Tibial artery (tissue), 4 donors: ENCODE results near the gene CEBPE.
A peak's percentile ranks its signal among the peaks of the same experiment; 100 is the strongest.

Experiments
- DNase-seq, 2 donors: peaks; one replicate each; pipeline ENCODE4 v3.0.0-alpha.2; 2019
- H3K27ac ChIP-seq, 2 donors: fragments of 200-600 bp; sonication (generic) in 1 of 2; 1 replicate in 1 of 2; 2 replicates in 1 of 2; pipeline ENCODE4 v1.5.1; 2018 to 2019; ENCODE audit warnings: mild to moderate bottlenecking in 1 of 2
- H3K27me3 ChIP-seq, 2 donors: fragments of 200-600 bp; sonication (generic) in 1 of 2; one replicate each; pipeline versions ENCODE4 v1.5.1 to v1.6.0; 2016 to 2019
- H3K36me3 ChIP-seq, 3 donors: fragments of 200-600 bp; sonication (generic) in 2 of 3; one replicate each; pipeline ENCODE4 v1.5.1; 2016 to 2019; ENCODE audit warnings: mild to moderate bottlenecking in 2 of 3
- H3K4me1 ChIP-seq, 4 donors: fragments of 200-600 bp; sonication (generic) in 2 of 4; 1 replicate in 3 of 4; 2 replicates in 1 of 4; pipeline ENCODE4 v1.5.1; 2016 to 2019
- H3K4me3 ChIP-seq, 2 donors: fragments of 200-600 bp; sonication (generic) in 1 of 2; 1 replicate in 1 of 2; 2 replicates in 1 of 2; pipeline ENCODE4 v1.5.1; 2018 to 2019; ENCODE audit warnings: mild to moderate bottlenecking in 2 of 2
- H3K9me3 ChIP-seq, 3 donors: fragments of 200-600 bp; sonication (generic) in 1 of 3; one replicate each; pipeline ENCODE4 v1.5.1; 2016 to 2019
- intact Hi-C: fragments of 100-400 bp; cut with DNase I; formaldehyde crosslinking; loops from one replicate; pipeline ENCODE4 v1.15.0; 2023; ENCODE audit warnings: low total_unique reads
- TF ChIP-seq, protein P1 (sequence below), 2 experiments: fragments of 200-600 bp in 1 of 2; fragments of 450-650 bp in 1 of 2; IDR thresholded peaks; one replicate each; pipeline ENCODE4 v1.5.1; 2017 to 2019; ENCODE audit warnings: antibody characterized with exemption in 2 of 2, mild to moderate bottlenecking in 1 of 2, moderate library complexity in 1 of 2

CEBPE gene

GRCh38 chr14:23158779-23159178 is 39.7 kb upstream of the CEBPE start:
- no peaks in the 10 kb centered on the region for H3K9me3 ChIP-seq
- intact Hi-C loops: no loop called here
- H3K4me1 ChIP-seq: peaks cover 0 to 26% (median 18%) of the 10 kb centered on the region in 4 donors
- H3K4me3 ChIP-seq: no peak overlapping the region
- H3K27me3 ChIP-seq: no peaks in the 10 kb centered on the region
- TF ChIP-seq, protein P1, sequence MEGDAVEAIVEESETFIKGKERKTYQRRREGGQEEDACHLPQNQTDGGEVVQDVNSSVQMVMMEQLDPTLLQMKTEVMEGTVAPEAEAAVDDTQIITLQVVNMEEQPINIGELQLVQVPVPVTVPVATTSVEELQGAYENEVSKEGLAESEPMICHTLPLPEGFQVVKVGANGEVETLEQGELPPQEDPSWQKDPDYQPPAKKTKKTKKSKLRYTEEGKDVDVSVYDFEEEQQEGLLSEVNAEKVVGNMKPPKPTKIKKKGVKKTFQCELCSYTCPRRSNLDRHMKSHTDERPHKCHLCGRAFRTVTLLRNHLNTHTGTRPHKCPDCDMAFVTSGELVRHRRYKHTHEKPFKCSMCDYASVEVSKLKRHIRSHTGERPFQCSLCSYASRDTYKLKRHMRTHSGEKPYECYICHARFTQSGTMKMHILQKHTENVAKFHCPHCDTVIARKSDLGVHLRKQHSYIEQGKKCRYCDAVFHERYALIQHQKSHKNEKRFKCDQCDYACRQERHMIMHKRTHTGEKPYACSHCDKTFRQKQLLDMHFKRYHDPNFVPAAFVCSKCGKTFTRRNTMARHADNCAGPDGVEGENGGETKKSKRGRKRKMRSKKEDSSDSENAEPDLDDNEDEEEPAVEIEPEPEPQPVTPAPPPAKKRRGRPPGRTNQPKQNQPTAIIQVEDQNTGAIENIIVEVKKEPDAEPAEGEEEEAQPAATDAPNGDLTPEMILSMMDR (IDR thresholded peaks at IDR 0.05): no peak
- peaks cover 9 to 38% (median 22%) of the 10 kb centered on the region in 3 donors for H3K36me3 ChIP-seq
- no peak for DNase-seq
- no peak overlapping the region for H3K27ac ChIP-seq

DNA sequence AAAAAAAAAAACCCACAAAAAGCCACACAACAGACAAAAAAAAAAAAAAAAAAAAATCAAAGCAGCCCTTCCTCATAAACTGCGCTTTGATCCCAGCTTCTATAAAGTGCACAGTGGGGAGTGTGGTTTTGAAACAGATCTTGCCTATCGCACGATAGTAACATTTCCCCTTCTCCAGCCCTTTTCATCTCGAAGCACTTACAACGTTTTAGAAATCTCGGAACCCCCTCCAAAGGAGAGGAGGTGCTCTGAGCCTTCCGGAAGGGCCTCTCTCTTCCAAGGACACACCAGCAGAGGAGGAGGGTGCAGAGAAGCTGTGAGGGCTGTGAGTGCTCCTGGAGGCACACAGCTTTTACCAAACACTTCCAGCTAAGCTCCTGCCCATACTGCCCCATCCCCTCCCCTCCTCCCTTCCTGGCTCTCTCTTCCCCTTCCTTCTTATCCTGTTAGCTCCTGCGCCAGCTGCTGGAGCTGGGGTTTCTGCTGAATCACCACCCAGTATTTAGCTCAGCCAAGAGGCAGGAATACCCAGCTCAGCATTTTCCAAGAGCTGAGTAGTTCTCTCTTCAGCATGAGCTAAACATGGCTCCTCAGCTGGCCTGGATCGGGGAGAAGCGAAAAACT is 36.0 kb upstream of the CEBPE start:
- Histone ChIP-seq H3K4me3 (peak overlapping the region; percentile 52 to 57), H3K4me1 (peaks cover 0 to 57% (median 41%) of the 10 kb centered on the region in 4 donors), H3K27me3 (no peaks in the 10 kb centered on the region), H3K27ac (peak overlapping the region; percentile 91), H3K36me3 (peaks cover 9 to 36% (median 20%) of the 10 kb centered on the region in 3 donors), H3K9me3 (no peaks in the 10 kb centered on the region)
- peak; percentile 94 to 96 for DNase-seq
- intact Hi-C loops: no loop called here
- TF ChIP-seq, protein P1 (IDR thresholded peaks at IDR 0.05): no peak

DNA sequence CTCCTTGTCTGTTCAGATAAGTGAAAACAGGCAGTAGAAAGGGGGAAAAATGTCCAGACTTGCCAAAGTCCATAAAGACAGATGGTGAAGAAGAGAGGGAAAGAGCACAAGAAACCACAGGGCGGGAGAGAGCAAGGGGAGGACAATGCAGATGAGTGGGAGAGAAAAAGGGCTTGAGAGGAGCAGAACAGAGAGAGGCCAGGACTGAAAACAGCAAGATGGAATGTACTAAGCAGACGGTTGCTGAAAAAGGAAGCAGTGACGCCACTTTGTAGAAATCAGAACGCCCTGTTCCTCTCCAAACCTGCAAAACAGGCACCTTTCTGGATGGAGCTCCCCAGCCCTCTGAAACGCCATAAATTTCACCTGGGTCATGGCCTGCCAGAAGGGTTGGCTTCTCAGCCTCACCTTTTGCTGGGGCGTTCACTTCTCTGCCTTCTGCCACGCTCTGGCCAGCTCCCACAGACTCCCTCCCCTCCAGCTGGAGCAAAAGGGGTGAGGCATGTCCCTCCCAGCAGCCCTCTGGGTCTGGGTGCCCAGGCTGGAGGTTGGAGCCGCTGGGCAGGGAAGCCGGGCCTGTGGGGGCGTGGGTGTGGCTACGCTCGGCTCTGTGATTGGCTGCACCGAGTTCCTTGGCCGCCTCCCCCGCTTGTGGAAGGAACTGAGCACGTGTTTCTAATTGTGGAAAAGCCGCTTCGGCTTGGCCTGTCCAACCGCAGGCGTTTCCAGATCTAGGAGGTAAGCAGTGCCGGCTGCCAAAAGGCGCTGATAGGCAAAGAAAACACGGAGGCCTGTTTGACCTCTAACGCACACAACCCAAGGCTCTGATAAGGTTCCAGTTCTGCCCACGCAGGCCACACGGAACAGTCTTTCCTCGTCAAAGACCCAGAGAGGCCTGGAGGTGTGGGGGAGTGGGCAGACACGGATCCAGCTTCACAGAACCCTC is 35.1 kb upstream of the CEBPE start:
- Histone ChIP-seq H3K27me3 (no peaks in the 10 kb centered on the region), H3K9me3 (no peaks in the 10 kb centered on the region), H3K27ac (peak overlapping the region; percentile 91), H3K4me3 (peak overlapping the region; percentile 52 to 57), H3K36me3 (peaks cover 9 to 31% (median 19%) of the 10 kb centered on the region in 3 donors), H3K4me1 (peaks cover 0 to 66% (median 44%) of the 10 kb centered on the region in 4 donors)
- TF ChIP-seq, protein P1 (IDR thresholded peaks at IDR 0.05): peak in 1 of 2 experiments; percentile 10
- DNase-seq: peak; percentile 97 to 99
- intact Hi-C loops: no loop called here

GRCh38 chr14:23151342-23151741 is 32.3 kb upstream of the CEBPE start:
- DNase-seq: no peak
- Histone ChIP-seq H3K4me1 (peaks cover 0 to 94% (median 58%) of the 10 kb centered on the region in 4 donors), H3K27me3 (no peaks in the 10 kb centered on the region), H3K36me3 (peaks cover 0 to 14% (median 13%) of the 10 kb centered on the region in 3 donors), H3K4me3 (peak overlapping the region in 1 of 2 donors; percentile 7), H3K9me3 (no peaks in the 10 kb centered on the region), H3K27ac (peak overlapping the region; percentile 91)
- TF ChIP-seq, protein P1 (IDR thresholded peaks at IDR 0.05): no peak
- intact Hi-C loops: no loop called here

- no peaks in the 10 kb centered on the region for H3K27me3 ChIP-seq
- TF ChIP-seq, protein P1 (IDR thresholded peaks at IDR 0.05): no peak
- no peak for DNase-seq
- peaks cover 0 to 94% (median 52%) of the 10 kb centered on the region in 4 donors for H3K4me1 ChIP-seq
- intact Hi-C loops: no loop called here
- H3K36me3 ChIP-seq: peaks cover 0 to 14% (median 13%) of the 10 kb centered on the region in 3 donors
- H3K9me3 ChIP-seq: no peaks in the 10 kb centered on the region
- no peak overlapping the region for H3K4me3 ChIP-seq
- peak overlapping the region; percentile 91 for H3K27ac ChIP-seq
Observed at GRCh38 chr14:23149745-23150144, 30.7 kb upstream of the CEBPE start.
